Fibroblast of skin of abdomen (primary cell): ENCODE results near the gene KRT2.

Source experiments
- DNase-seq: peaks from one replicate; pipeline ENCODE4 v3.0.0-alpha.2; 2013

Gene KRT2

DNA sequence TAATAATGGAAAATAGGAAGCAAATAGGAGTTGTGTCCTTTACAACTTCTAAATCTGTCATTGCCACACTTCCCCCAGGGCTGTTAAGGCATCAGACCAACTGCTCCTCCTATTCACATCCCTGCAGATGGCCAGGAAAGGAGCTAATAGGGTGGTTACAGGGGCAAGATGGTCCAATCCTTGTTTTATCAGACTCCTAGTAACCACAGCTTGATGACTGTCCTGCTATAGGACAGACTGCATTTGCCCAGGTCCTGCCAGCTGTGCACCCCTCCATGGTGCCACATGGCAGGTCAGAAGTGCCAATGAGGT, 10.9 kb upstream of the KRT2 start:
- no peak for DNase-seq

DNA sequence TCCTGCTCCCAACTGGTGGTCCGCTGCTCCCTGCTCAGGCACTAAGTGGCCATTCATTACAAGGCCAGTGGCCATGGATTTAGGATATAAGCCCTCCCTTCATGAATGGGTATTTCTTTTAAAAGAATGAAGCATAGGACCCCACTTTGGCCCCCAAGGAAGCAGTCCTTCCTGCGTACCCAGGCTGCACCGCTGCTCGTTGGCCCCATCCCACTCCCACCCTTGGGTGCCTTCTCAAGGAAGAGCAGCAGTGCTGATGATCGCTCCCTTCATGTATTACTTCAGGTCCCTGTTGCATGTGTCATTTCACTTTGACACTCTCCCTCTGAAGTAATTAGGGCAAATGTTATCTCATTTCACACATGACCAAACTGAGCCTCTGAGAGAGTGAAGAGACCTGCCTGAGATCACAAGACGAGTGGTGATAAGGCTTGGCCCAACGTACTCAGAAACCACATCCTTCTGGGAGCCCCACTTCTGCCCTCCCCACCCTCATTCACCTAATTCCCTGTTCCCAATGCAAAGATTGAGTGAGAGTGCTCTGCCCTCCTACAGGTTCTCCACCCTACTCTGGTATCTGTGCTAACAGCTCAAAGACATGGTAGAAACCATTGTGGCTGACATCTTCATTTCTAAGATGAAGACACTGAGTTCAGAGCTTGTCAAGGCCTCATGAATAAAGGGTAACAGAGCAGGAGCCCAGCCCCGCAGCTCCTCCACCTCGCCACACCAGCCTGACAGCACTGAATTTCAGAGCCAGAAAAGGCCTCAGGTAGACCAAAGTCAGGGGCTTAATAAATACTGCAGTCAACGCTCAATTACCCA, 10.3 kb upstream of the KRT2 start:
- DNase-seq, result no peak

DNA sequence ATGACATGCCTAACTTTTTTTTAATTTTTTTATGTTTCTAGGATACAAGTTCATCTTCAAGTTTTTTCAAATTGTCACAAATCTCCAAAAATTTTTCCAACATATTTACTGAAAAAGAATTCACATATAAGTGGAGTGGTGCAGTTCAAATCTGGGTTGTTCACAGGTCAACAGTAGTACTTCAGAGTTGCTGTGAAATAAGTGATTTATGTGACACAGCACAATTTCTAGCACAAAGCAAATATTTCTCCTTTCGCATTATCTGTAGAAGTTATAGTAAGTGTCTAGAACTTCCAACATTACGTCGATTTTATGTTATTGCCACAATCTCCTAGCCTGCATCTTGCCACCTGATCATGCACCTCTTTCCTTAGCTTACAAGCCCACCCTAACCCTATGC, 9.7 kb upstream of the KRT2 start:
- DNase-seq, result no peak

DNA sequence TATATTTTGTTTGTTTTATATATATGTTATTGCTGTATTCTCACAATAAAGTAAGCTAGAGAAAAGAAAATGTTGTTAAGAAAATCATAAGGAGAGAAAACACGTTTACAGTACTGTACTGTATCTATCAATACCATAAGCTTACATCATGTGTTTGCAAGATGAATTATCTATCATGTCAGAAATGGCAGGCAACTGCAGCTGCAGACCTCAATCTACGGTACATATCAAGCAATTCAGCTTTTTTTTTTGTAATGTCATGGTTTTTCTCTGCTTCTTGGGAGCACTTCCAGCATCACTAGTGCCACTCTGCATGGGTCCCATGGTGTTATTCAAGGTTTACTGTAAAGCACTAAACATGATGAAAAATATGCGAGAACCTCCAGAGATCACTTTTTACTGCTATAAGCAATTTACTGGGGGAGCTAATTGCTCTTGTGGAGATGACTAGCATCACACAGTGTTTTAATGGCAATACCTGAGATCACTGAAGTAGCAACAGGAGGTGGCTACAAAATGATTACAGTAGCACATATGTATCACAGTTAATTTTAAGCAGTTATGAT, 9.0 kb upstream of the KRT2 start:
- no peak for DNase-seq

DNA sequence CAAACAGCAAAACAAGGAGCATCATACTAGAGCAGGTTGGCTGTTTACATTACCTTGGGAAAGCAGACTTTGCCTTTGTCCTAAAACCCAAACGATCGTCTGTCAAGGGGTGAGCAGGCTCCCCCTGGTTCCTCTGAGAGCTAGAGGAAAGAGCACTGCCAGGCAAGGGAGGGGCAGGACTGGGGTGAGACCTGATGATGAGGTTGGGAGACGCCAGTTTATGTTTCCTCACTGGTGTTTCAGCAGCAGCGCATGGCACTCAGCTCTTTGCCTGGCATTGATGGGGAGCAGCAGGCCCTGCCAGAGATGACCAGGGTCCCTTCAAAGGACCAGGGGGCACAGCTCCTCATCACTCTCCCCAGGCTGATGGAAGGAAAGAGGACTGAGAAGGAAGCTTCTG, 7.9 kb upstream of the KRT2 start:
- no peak for DNase-seq

DNA sequence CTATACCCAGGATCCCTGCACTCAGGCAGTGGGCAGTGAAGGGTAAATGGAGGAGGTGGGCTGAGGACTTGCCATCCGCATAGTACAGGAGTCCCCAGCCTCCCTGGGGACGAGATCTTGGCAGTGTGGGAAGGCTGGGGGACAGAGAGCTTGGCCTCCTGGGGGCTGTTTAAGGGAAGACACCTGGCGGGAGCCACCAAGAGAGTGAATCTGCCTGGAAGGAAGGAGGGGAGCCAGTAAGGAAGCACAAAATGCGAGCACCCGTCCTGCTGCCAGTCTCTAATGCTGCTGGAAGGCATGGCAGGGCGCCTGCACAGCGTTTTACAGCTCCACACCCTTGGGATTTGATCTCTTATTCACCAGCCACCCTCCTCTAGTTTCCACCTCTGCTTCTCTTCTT, 7.4 kb upstream of the KRT2 start:
- DNase-seq, result no peak

DNA sequence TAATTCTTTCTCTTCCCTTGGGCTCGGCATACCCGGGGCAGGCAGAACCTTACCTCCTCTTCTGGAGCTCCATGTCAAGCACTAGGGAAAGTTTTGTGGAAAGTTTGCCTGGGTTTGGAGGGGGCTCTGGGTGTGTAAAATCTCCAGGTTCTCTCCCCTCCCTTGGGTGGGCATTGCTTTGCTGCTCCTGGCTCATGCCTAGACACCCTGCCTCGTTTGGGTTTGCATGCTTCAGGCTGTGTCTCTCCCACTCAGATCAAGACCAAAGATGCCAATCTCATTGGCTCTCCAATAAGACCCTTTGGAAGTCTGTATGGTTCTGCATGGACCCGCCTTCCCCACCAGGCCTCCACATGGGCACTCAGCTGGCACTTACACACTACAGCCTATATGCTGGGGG, 6.2 kb upstream of the KRT2 start:
- DNase-seq, result no peak

DNA sequence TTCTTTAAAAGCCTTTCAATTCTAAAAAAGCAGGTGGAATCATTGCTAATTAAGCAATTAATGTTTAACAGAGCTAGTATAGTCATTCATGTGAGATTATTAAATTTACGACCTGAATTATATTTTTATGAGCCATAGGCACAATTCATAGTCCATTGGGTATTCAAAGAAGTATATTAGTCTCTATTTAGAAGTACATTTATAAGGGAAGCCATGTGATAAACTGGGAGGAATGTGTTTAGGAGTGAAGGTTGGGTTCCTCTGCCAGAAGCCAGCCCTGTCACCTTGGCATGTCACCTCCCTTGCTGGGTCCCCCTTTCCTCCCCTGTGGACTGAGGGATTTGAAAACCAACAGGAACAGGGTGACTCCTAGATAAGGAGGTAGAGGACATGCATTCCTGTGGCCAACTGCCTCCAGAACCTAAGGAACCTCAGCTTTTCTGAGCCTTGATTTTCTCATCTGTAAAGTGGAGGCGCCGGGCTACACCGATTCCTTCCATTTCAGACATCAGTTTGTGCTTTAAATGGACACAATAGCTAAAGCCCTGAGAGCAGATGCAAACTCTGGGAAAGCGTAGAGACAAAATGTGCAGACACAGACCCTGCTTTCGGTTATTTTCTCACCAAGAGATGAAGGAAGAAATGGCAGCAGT, 5.4 kb upstream of the KRT2 start:
- DNase-seq, result no peak

DNA sequence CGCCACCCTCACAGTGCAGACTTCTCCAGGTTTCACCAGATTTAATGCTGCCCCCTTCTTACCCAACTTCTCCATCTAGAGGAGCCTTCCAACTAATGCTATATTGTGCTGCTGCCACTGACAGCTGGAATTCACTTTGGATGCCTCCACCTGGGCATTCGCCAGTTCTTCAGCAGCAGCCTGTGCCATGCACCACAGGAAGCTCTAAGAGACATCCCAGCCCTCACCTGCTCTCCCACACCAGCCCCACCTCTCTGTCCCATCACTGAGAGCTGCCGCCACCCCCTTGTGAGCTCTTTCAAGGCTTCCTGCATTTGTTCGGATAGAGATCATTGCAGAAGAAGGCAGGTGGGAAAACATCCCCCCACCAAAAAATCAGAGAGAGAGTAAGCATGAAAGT, 4.6 kb upstream of the KRT2 start:
- no peak for DNase-seq

DNA sequence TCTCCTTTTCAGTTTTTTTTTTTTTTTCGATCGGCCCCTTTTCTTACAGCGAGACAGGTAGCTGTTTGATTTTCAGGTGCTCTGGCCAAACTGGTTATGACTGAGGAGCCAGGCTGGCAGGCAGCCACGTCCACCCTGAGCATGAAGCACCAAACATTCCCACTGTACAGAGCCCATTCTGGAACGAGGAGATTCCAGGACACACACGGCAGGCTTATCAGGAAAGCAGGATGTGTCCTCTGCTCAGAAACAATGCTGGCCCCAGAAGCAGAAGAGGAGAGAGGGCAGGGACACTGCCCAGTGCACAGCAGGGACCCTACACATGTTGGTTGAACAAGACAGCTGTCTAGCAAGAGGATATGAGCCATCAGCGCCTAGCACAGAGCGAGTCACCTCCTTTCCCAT, 3.7 kb upstream of the KRT2 start:
- DNase-seq, result no peak

DNA sequence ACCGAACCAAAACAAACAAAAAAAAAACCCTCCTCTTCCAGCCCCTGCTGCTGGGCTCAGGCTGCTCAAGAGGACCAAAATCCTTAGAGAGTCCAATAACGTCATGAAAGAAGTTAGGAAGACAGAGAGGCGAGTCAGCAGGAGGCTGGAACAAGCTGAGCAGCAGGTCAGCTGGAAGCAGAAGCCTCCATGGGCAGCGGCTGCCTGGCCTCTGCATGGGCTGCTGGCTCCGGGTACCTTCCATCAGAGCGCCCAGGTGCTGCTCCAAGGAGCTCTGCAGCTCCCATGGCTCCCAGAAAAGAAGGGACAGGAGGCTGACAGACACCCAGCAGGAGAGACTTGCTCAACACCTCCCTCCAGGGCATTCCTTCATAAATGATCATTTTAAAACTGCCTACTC, 3.2 kb upstream of the KRT2 start:
- no peak for DNase-seq

DNA sequence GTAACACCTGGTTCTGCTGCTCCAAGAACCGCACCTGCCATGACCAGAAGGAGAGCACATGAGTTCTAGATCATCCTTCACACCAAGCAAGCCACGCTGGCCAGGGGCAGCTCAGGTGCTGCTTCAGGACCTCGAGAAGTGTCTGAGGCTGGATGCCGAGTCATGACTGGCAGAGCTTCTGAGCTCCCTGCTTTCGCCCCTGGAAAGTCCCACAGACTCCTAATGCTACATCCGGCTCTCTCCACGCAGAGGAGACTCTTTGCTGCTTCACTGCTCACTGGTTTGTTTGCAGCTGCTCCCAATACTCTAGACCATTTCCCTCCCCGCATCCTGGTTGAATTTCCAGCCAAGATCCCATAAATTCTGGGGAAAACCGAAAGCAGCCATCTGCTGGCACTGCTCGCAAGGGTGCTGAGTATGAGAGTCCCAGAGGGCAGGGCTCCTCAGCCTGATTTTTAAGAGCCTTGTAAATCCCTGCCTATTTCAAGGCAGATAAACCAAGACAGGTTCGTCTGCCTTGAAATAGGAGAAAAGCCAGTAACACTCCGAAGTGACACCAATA, 1.4 kb downstream of the KRT2 start:
- no peak for DNase-seq

DNA sequence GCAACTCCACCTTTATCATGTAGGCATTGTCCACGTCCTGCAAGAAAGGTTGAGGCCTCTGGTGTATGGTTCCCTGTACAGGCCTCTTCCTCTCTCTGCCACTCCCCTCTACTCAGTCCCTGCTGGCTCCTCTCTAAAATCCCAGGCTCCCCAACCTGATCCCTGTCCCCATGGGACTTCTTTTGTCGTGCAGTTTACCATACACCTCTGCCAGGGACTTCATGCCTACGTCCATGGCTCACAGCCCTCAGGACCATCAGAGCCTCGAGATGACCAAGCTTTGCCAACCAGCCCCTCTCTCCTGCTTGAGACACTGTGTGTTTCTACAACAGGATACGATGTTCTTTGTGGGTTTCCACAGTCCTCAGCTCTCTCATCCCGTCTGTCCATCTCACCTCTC, 2.9 kb downstream of the KRT2 start:
- DNase-seq, result no peak

DNA sequence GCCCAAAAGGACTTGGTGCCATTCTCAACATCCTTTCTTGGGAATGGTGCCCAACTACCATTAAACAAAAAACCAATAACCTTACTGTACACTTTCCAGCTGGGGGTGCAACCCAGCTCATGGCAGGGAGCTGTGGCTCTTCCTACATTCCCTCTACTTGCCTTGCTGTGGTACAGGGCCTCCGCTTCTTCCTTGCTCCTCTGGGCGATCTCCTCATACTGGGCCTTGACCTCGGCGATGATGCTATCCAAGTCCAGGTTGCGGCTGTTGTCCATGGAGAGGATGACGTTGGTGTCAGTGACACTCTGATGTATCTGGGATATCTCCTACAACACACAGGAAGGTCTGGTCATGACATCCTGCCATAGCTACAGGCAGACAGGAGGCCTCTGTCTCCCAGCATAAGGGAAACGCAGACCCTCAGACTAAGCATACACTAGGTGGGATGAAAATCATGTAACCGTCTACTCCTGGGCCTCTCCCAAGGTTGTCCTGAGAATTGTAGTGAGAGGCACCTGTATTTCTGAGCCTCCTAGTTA, 3.9 kb downstream of the KRT2 start:
- no peak for DNase-seq

DNA sequence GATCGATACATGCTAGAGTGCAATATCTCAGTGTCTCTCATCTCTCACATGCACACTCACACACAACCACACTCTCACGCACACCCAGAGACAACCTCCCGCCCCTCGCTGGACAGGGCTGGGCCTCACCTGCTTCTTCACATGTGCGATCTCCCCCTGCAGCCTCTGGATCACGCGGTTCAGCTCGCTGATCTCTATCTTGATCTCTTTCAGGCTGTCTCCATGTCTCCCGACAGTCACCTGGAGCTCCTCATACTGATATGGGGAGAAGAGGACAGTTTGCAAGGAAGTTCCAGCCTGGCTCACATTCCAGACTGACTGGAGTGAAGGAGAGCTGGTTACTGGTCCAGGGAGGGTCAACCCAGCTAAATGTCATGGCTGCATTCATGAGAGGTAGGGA, 4.4 kb downstream of the KRT2 start:
- no peak for DNase-seq

DNA sequence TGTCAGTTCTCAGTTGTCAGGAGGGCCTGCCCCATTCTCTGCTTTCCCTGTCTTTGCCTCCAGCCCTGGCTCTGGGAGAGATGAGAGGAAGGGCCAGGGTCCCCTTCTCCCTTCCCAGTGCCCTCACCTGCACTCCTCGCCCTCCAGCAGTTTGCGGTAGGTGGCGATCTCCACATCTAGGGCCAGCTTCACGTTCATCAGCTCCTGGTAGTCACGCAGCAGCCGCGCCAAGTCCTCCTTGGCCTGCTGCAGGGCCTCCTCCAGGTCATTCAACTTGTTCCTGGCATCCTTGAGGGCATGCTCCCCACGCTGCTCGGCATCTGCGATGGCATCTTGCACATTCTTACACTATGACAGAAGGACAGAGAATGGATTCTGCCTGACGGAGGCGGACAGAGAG, 5.4 kb downstream of the KRT2 start:
- no peak for DNase-seq

DNA sequence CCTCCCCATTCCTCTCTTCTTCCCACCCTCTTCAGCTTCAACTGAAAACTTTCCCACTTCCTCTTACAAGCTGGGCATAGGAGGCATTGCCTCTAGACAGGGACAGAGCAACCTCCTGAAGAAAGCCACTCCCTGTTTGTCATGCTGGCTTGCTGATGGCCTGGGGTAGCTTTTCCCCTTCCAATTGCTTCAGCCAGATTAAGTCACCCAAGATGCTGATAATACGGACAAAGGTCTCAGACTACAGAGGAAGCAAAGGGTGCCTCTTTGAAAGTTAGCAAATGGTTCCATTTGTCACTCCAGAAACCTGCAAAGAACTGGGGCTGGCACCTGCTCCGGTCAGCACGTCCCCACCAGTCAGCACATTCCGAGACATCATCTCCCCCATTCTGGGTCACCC, 6.0 kb downstream of the KRT2 start:
- no peak for DNase-seq

DNA sequence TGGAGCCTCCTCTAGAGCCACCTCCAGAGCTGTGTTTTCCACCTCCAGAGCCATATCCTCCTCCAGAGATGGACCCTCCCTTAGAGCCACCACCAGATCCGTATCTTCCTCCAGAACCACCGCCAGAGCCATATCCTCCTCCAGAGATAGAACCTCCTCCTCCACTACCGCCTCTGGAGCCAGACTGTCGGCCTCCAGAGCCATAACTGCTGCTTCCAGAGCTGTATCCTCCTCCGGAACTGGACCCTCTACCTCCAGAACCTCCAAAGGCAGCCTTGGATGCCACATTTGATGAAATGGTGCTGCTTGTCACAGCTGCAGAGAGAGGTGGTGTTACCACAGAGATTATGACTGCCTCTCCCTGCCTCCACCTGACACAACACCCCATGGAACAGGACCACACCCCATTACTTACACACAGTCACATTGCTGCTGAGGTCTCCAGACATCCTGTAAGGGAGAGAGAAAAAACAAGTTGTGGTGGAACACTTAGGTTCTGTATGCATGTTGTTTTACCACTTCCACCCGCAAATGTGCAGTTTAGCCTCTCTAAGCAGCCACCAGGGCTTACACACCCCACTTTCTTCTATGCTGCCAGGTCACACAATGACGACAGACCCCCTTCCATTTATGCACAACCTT, 6.8 kb downstream of the KRT2 start:
- DNase-seq, result no peak

DNA sequence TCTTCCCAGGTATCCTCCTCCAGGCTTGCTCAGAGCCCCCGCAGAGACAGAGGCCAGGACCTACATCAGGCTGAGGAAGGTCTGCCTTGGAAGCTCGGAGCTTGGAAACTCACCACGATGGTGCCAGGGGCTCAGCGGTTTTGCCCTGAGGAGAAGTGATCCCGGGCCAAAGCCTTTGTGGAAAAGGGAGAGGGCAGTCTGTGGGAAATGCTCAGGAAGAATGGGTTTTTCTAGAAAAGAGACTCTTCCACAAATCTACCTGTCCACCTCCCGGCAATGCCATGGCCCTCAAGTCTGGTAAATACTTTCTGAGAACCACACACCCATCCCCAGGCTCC, 8.0 kb downstream of the KRT2 start:
- DNase-seq, result no peak

DNA sequence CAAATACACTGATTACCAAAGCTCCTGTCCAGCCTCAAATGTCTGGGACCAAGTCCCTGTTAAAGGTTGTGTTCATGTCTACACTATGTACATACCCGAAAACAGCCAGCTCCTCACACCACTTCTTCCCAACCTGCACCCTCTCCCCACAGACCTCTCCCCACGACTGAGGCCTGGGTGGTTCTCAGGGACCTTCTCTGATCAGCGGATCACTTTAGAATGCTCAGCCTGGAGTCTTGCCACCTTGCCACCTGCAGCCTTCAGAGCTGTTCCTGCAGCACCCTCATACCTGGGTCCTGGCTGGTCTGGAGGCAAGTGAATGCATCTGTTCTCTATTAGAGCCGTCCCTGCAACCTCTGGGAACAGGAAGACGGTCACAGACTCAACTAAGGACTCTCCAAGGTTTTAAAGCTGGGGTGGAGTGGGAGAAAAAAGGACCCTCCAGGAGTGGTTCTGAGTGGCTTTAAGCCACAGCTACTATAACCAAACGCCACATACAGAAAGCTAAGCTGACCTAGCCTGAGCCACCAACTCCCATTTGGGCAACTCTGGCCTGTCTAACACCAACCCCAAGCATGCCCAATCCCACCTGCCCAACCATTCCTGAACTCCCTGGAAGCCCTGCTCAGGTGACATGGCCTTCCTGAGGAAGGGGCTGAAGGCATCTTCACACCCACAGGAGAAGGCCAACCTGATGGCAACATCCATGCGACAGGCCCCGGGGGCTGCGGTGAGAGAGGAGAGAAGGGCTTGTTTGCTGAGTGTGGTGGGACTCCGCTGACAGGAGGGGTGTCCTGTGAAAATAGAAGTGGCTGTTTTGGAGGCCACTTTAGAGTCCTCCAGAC, 8.6 kb downstream of the KRT2 start:
- DNase-seq, result no peak

DNA sequence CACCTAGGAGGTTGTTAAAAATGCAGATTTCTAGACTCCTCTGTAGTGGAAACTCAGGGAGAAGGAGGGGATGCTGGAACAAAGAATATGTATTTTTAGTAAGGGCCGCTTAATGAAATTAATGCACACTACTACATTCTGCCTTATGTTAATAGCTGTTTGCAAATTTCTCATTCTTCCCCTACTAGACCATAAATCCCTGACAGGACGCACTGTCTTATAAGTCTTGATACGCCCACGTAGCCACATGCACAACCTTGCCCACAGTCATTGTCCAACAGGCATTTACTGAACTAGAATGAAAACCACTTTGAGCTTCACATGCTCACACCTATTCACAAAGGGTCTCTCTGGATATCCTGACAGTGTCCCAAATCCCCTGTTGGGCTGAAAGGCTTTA, 10.5 kb downstream of the KRT2 start:
- DNase-seq, result no peak

DNA sequence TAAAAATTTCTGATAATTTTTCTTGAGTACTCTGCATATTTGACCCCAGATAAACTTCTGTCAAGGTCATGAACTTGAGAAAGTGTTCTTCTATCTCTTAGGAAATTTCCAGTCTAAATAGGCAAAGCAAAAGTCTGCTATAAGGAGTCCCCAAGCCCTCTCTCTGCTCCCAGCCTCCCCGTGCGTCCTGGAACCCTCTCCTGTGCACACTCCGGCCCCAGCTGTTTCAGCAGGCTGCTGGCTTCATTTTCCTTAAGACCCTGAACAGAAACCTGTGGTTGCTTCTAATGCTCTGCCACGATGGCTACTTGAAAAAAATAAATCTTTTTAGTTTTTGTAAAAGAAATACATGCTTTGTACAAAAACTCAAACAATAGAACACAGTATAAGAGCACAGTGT, 14.7 kb downstream of the KRT2 start:
- no peak for DNase-seq
